GM12878 (cell line): ENCODE data around the gene STKLD1. TPM values are rescaled to one million over a fixed set of nuclear protein-coding genes. Genes with fewer than 3 reads are reported as not detected.
A peak's percentile ranks its signal among the peaks of the same experiment; 100 is the strongest.

ENCODE experiments used
- ATAC-seq: fragments of 200-7000 bp; cut with Tn5 transposase; 3 replicates; pipeline ENCODE4 v1.9.1; 2020; ENCODE audit warnings: mild to moderate bottlenecking, moderate library complexity
- BruUV-seq: library from RNA; stranded (reverse); fragments of 400-500 nt; replicated peaks from 2 replicates; lab custom pipeline; 2021; lab: Mats Ljungman, UMichigan
- CTCF ChIA-PET: fragments of 300-600 bp; sonication (Branson Sonifier 250); formaldehyde crosslinking; extraction: SDS; loops from one replicate; lab custom pipeline; 2021; ENCODE audit warnings: inconsistent platforms; lab: Yijun Ruan, JAX
- POLR2A ChIA-PET: fragments of 350-600 bp; formaldehyde crosslinking; extraction: SDS; loops from one replicate; lab custom pipeline; 2021; ENCODE audit warnings: inconsistent platforms; lab: Charles Lee
- RAD21 ChIA-PET: fragments of 300-600 bp; sonication (Branson Sonifier 250); formaldehyde crosslinking; loops from one replicate; lab custom pipeline; 2023; ENCODE audit warnings: antibody characterized with exemption; ENCODE audit not compliant: unreplicated experiment; lab: Charles Lee
- SMC1A ChIA-PET: fragments of 300-600 bp; sonication (Branson Sonifier 250); formaldehyde crosslinking; loops from one replicate; lab custom pipeline; 2023; ENCODE audit not compliant: unreplicated experiment, uncharacterized antibody; lab: Charles Lee
- DNase-seq: peaks from one replicate; pipeline ENCODE4 v3.0.0-alpha.2; 2011; ENCODE audit warnings: low read depth, low spot score
- FAIRE-seq: peaks from 3 replicates; lab custom pipeline; 2011; peaks lifted over from hg19 to GRCh38; lab: Jason Lieb, UNC
- H2AFZ ChIP-seq: 2 replicates; pipeline ENCODE4 v1.6.0; 2011; ENCODE audit warnings: low read depth, low read length, control low read depth; ENCODE audit not compliant: control insufficient read depth
- H3K27ac ChIP-seq: 2 replicates; pipeline ENCODE4 v1.5.1; 2011; ENCODE audit warnings: control low read depth; ENCODE audit not compliant: control insufficient read depth, insufficient read depth
- H3K27me3 ChIP-seq, 2 experiments: replicated peaks in 1 of 2; 2 replicates each; pipeline versions ENCODE4 v1.6.0 to v1.6.1; 2011; ENCODE audit warnings: low read length in 1 of 2; ENCODE audit not compliant: control insufficient read depth in 2 of 2, insufficient read depth in 2 of 2
- H3K36me3 ChIP-seq, 2 experiments: 2 replicates each; pipeline ENCODE4 v1.5.1; 2011; ENCODE audit warnings: low read length in 1 of 2; ENCODE audit not compliant: control insufficient read depth in 2 of 2, insufficient read depth in 2 of 2
- H3K4me1 ChIP-seq: 2 replicates; pipeline ENCODE4 v1.6.1; 2011; ENCODE audit warnings: mild to moderate bottlenecking, low read length, moderate library complexity, mixed read lengths; ENCODE audit not compliant: control insufficient read depth, insufficient read depth
- H3K4me2 ChIP-seq: 2 replicates; pipeline ENCODE4 v1.6.0; 2011; ENCODE audit warnings: control low read depth; ENCODE audit not compliant: control insufficient read depth, insufficient read depth
- H3K4me3 ChIP-seq: fragments of 200-600 bp; sonication (generic); 2 replicates; pipeline ENCODE4 v1.5.1; 2016
- H3K79me2 ChIP-seq: 2 replicates; pipeline ENCODE4 v1.6.0; 2011; ENCODE audit warnings: low read length; ENCODE audit not compliant: control insufficient read depth, insufficient read depth
- H3K9ac ChIP-seq: 2 replicates; pipeline ENCODE4 v1.8.0; 2011; ENCODE audit warnings: low read length, control low read depth, mixed read lengths; ENCODE audit not compliant: control insufficient read depth, insufficient read depth
- H3K9me3 ChIP-seq: replicated peaks from 3 replicates; pipeline ENCODE4 v1.5.1; 2011; ENCODE audit warnings: mild to moderate bottlenecking, low read length; ENCODE audit not compliant: control insufficient read depth, insufficient read depth
- H4K20me1 ChIP-seq: 2 replicates; pipeline ENCODE4 v1.6.0; 2011; ENCODE audit not compliant: control insufficient read depth, insufficient read depth
- ATF7 ChIP-seq: fragments of 450-650 bp; IDR thresholded peaks from 2 replicates; pipeline ENCODE4 v1.6.1; 2016; ENCODE audit warnings: low read depth, mild to moderate bottlenecking
- BHLHE40 ChIP-seq, 2 experiments: fragments of 450-650 bp in 1 of 2; IDR thresholded peaks; 2 replicates each; pipeline ENCODE4 v1.6.1; 2011 to 2017; ENCODE audit warnings: low read depth in 2 of 2, borderline replicate concordance in 1 of 2, improper control_type of control experiment in 1 of 2, low read length in 1 of 2, mild to moderate bottlenecking in 1 of 2
- CHD4 ChIP-seq: fragments of 200-600 bp; sonication (generic); IDR thresholded peaks from 2 replicates; pipeline ENCODE4 v1.6.1; 2016; ENCODE audit warnings: mild to moderate bottlenecking
- CREB1 ChIP-seq: IDR thresholded peaks from 2 replicates; pipeline ENCODE4 v1.6.1; 2012; ENCODE audit warnings: low read depth, mild to moderate bottlenecking, inconsistent platforms
- CTCF ChIP-seq, 3 experiments: IDR thresholded peaks in 2 of 3; conservative IDR thresholded peaks in 1 of 3; 2 replicates each; pipeline ENCODE4 v1.5.1; 2011; ENCODE audit warnings: low read depth in 3 of 3, low read length in 3 of 3, mild to moderate bottlenecking in 3 of 3, control low read depth in 2 of 3, moderate library complexity in 2 of 3, inconsistent platforms in 1 of 3, mixed read lengths in 1 of 3; ENCODE audit not compliant: control insufficient read depth in 2 of 3, insufficient read depth in 1 of 3; ENCODE audit errors: extremely low read depth in 1 of 3
- GATAD2B ChIP-seq: fragments of 450-650 bp; conservative IDR thresholded peaks from 2 replicates; pipeline ENCODE4 v1.6.1; 2017; ENCODE audit warnings: low read depth, mild to moderate bottlenecking, moderate library complexity
- IKZF2 ChIP-seq, 2 experiments: fragments of 450-650 bp; IDR thresholded peaks; 2 replicates each; pipeline ENCODE4 v1.6.1; 2017; ENCODE audit warnings: mild to moderate bottlenecking in 2 of 2, moderate library complexity in 2 of 2
- PAX5 ChIP-seq: IDR thresholded peaks from 2 replicates; pipeline ENCODE4 v1.6.1; 2011; ENCODE audit warnings: low read depth, low read length, borderline replicate concordance
- SKIL ChIP-seq: fragments of 450-650 bp; IDR thresholded peaks from 2 replicates; pipeline ENCODE4 v1.6.1; 2017; ENCODE audit warnings: mild to moderate bottlenecking, low read depth, inconsistent platforms; ENCODE audit not compliant: poor library complexity, severe bottlenecking
- SREBF2 ChIP-seq: IDR thresholded peaks from 2 replicates; pipeline ENCODE4 v1.6.1; 2012; ENCODE audit warnings: mild to moderate bottlenecking, low read length
- ZNF24 ChIP-seq: fragments of 450-650 bp; IDR thresholded peaks from 2 replicates; pipeline ENCODE4 v1.6.1; 2017; ENCODE audit warnings: antibody characterized with exemption, mild to moderate bottlenecking
- ZNF622 ChIP-seq: fragments of 450-650 bp; IDR thresholded peaks from 2 replicates; pipeline ENCODE4 v1.6.1; 2017; ENCODE audit warnings: mild to moderate bottlenecking, inconsistent platforms
- ZNF687 ChIP-seq: fragments of 450-650 bp; IDR thresholded peaks from 2 replicates; pipeline ENCODE4 v1.6.1; 2017; ENCODE audit warnings: mild to moderate bottlenecking, moderate library complexity
- WGBS: methylation state at CpG from one replicate; pipeline ENCODE4 v1.1.6; 2016; ENCODE audit warnings: low lambda C conversion rate; ENCODE audit not compliant: insufficient replicate concordance, insufficient coverage; ENCODE audit errors: missing lambda C conversion rate; 5-methylcytosine and 5-hydroxymethylcytosine counted together
- in situ Hi-C: fragments of 300-500 bp; cut with MboI; formaldehyde crosslinking; loops from 9 replicates; pipeline ENCODE4 v1.14.3; 2018; ENCODE audit warnings: mixed read lengths
- intact Hi-C: fragments of 100-400 bp; cut with micrococcal nuclease; formaldehyde crosslinking; loops from one replicate; pipeline ENCODE4 v1.14.2; 2022; ENCODE audit not compliant: unreplicated experiment
- polyA plus RNA-seq, 11 experiments: library from polyadenylated mRNA; depleted of rRNA in 4 of 11; unstranded in 6 of 11; stranded (reverse) in 5 of 11; fragments of >200 nt; fragmentation: Nextera tagmentation in 4 of 11; fragmentation: Illumina TruSeq in 1 of 11; extraction: Ambion mirVana in 4 of 11; extraction: Trizol in 1 of 11; gene quantifications; 1 replicate in 1 of 11; 2 replicates in 10 of 11; pipeline versions ENCODE4 v1.2.1 to v1.2.3, GENCODE V29; 2011 to 2016; ENCODE audit warnings: inconsistent platforms in 2 of 11, missing spikeins in 2 of 11, low read depth in 1 of 11
- total RNA-seq, 4 experiments: library from RNA; depleted of rRNA in 3 of 4; stranded (reverse); fragments of >200 nt in 3 of 4; fragmentation: Illumina TruSeq in 1 of 4; extraction: Trizol in 1 of 4; gene quantifications; 2 replicates each; pipeline versions ENCODE4 v1.2.1 to v1.2.3, GENCODE V29; 2013 to 2021

The STKLD1 gene
- total and polyA plus RNA-seq, 10 of the 15 experiments (the other 5 are each of a cell fraction or from before 2014, with no cell fraction given), result 0.07 to 0.40 (median 0.29) TPM; not detected in 4

- intact Hi-C loops, result no loop called here
- Histone ChIP-seq H3K9me3 (no peaks in the 10 kb centered on the region; the same call in 1 of the 3 replicates), H3K4me1 (peaks cover 32% of the 10 kb centered on the region), H3K27ac (peak within 1 kb of the TSS; percentile 90), H3K4me3 (no peak within 1 kb of the TSS), H4K20me1 (no peaks in the 10 kb centered on the region), H3K4me2 (peak within 1 kb of the TSS; percentile 63), H3K9ac (peak within 1 kb of the TSS; percentile 51; the same call in 1 of the 2 replicates), H2AFZ (peak within 1 kb of the TSS; percentile 70), H3K79me2 (peaks cover 13% of the 10 kb centered on the region), H3K27me3 (no peaks in the 10 kb centered on the region; a peak in 1 of 4 replicates), H3K36me3 (no peaks in the 10 kb centered on the region)
- peak; percentile 72 for DNase-seq
- ChIA-PET CTCF (interaction anchor here (1.0 to 1.7 kb wide), 4 partner anchors 8 to 572 kb away, joined by 3 to 4 read pairs (median 3); partner anchors contain the start of gene CACFD1), SMC1A (interaction anchor here (0.5 to 2.3 kb wide), 4 partner anchors 16 to 278 kb away, joined by 3 to 6 read pairs (median 4); partner anchors contain the start of gene CACFD1), RAD21 (interaction anchor here (0.7 to 1.8 kb wide), 4 partner anchors 10 to 59 kb away, joined by 3 to 10 read pairs (median 4); partner anchors contain the start of genes CACFD1 and SLC2A6), POLR2A (interaction anchor here (0.9 to 2.6 kb wide), 6 partner anchors 38 to 647 kb away, joined by 3 to 12 read pairs (median 4); partner anchors contain the start of genes CACFD1, GTF3C5 and SLC2A6)
- FAIRE-seq, result no peak
- WGBS, result 42% methylated on average over 23 of the region's 23 CpGs
- in situ Hi-C loops, result no loop called here
- ATAC-seq, result peak; percentile 77
- BruUV-seq, result no TSS peak
- TF ChIP-seq ZNF622 (no peak), ATF7 (peak; percentile 82), PAX5 (peak; percentile 37; the same call in 1 of the 2 replicates), CREB1 (peak; percentile 76), ZNF24 (peak; percentile 78), IKZF2 (IDR thresholded peaks at IDR 0.05) (peak; percentile 75 to 87; a peak in 2 of 4 replicates), BHLHE40 (IDR thresholded peaks at IDR 0.05; ENCODE audit: borderline replicate concordance in 1 of 2, low read depth in 2 of 2, low read length in 1 of 2) (peak; percentile 83 to 91), ZNF687 (peak; percentile 78), GATAD2B (no peak), CTCF (IDR thresholded peaks at IDR 0.05 in 2 of 3, conservative IDR thresholded peaks at IDR 0.05 in 1 of 3; ENCODE audit: control insufficient read depth in 2 of 3, extremely low read depth in 1 of 3, insufficient read depth in 1 of 3, low read depth in 3 of 3, low read length in 3 of 3) (peak; percentile 22 to 27 (median 23); a peak in 3 of 6 replicates), CHD4 (no peak), SREBF2 (no peak), SKIL (peak; percentile 46)
Observed at GRCh38 chr9:133421615-133422542, 45.7 kb downstream of the STKLD1 start, which contains the start of gene ADAMTS13. Gene ADAMTS13, plus strand, starts transcription at chr9:133422367. Its CDS starts 77 bp downstream, at chr9:133422444.
